ENCODE data around the gene PLB1.

Gene PLB1

GRCh38 chr2:28692411-28692810 lies 196.6 kb downstream of the PLB1 start:
- H3K4me1 ChIP-seq (ENCODE audit: insufficient read depth, low read length, poor library complexity, severe bottlenecking): no peaks in the 10 kb centered on the region
- no peaks in the 10 kb centered on the region for H4K20me1 ChIP-seq (ENCODE audit: insufficient read depth, low read length, poor library complexity, severe bottlenecking)
- H3K36me3 ChIP-seq (ENCODE audit: insufficient read depth, low read length): no peaks in the 10 kb centered on the region
- H3K9me3 ChIP-seq (ENCODE audit: insufficient read depth, low read depth, low read length): no peaks in the 10 kb centered on the region
- no peaks in the 10 kb centered on the region for H3F3A ChIP-seq (ENCODE audit: low read depth)
- no peaks in the 10 kb centered on the region for H3K79me2 ChIP-seq (ENCODE audit: insufficient read depth, low read length)
- H3K4me3 ChIP-seq (ENCODE audit: low read length, poor library complexity, severe bottlenecking): no peak overlapping the region
- H3K9me2 ChIP-seq (replicated peaks; ENCODE audit: low read depth, low read length): no peaks in the 10 kb centered on the region
- TF ChIP-seq CTCF (conservative IDR thresholded peaks at IDR 0.05; ENCODE audit: low read length): no peak
- H3K27me3 ChIP-seq (ENCODE audit: insufficient read depth, low read length, poor library complexity, severe bottlenecking): no peaks in the 10 kb centered on the region
- H2AFZ ChIP-seq (ENCODE audit: low read length): no peak overlapping the region
- H3K4me2 ChIP-seq (ENCODE audit: low read depth, low read length, poor library complexity, severe bottlenecking): no peak overlapping the region
- H3K9ac ChIP-seq (ENCODE audit: low read depth, low read length, poor library complexity, severe bottlenecking): no peak overlapping the region

- no peaks in the 10 kb centered on the region for H3K36me3 ChIP-seq (ENCODE audit: insufficient read depth, low read length)
- H3F3A ChIP-seq (ENCODE audit: low read depth): no peaks in the 10 kb centered on the region
- no peaks in the 10 kb centered on the region for H3K4me1 ChIP-seq (ENCODE audit: insufficient read depth, low read length, poor library complexity, severe bottlenecking)
- no peaks in the 10 kb centered on the region for H4K20me1 ChIP-seq (ENCODE audit: insufficient read depth, low read length, poor library complexity, severe bottlenecking)
- H3K9me2 ChIP-seq (replicated peaks; ENCODE audit: low read depth, low read length): no peaks in the 10 kb centered on the region
- H3K4me2 ChIP-seq (ENCODE audit: low read depth, low read length, poor library complexity, severe bottlenecking): no peak overlapping the region
- no peak overlapping the region for H3K4me3 ChIP-seq (ENCODE audit: low read length, poor library complexity, severe bottlenecking)
- no peak overlapping the region for H2AFZ ChIP-seq (ENCODE audit: low read length)
- no peaks in the 10 kb centered on the region for H3K79me2 ChIP-seq (ENCODE audit: insufficient read depth, low read length)
- no peaks in the 10 kb centered on the region for H3K27me3 ChIP-seq (ENCODE audit: insufficient read depth, low read length, poor library complexity, severe bottlenecking)
- no peaks in the 10 kb centered on the region for H3K9me3 ChIP-seq (ENCODE audit: insufficient read depth, low read depth, low read length)
- no peak for TF ChIP-seq EZH2phosphoT487 (IDR thresholded peaks at IDR 0.05; ENCODE audit: borderline replicate concordance)
- TF ChIP-seq CTCF (conservative IDR thresholded peaks at IDR 0.05; ENCODE audit: low read length): no peak
- no peak overlapping the region for H3K9ac ChIP-seq (ENCODE audit: low read depth, low read length, poor library complexity, severe bottlenecking)
Measured at GRCh38 chr2:28693223-28693622, 197.4 kb downstream of the PLB1 start.
